Naive B cell (primary cell): ENCODE results near the gene BRICD5. TPM values are rescaled to one million over a fixed set of nuclear protein-coding genes. Genes with fewer than 3 reads are reported as not detected.
"Not testable (repeated sequence)": the region's sequence is repeated elsewhere in the genome, so short reads cannot be mapped to it uniquely, and the experiment has no call there.

Experiments
- ATAC-seq, 2 donors: fragments of 150-1000 bp; cut with Tn5 transposase; 2 replicates each; pipeline ENCODE4 v1.10.0; 2021; ENCODE audit warnings: low read depth in 2 of 2, mild to moderate bottlenecking in 2 of 2, moderate library complexity in 2 of 2
- DNase-seq: peaks from one replicate; pipeline ENCODE4 v3.0.0; 2022
- H3K27ac Mint-ChIP-seq, 6 donors: one replicate each; pipeline ENCODE4 v1.8.0; 2020 to 2022; ENCODE audit warnings: mild to moderate bottlenecking in 6 of 6, mixed read lengths in 6 of 6, moderate library complexity in 5 of 6, inconsistent platforms in 2 of 6
- H3K27me3 Mint-ChIP-seq, 3 donors: one replicate each; pipeline ENCODE4 v1.8.0; 2021 to 2022; ENCODE audit warnings: mixed read lengths in 3 of 3, mild to moderate bottlenecking in 1 of 3
- H3K36me3 Mint-ChIP-seq, 2 donors: one replicate each; pipeline ENCODE4 v1.8.0; 2020 to 2022; ENCODE audit warnings: mixed read lengths in 2 of 2, inconsistent platforms in 1 of 2, mild to moderate bottlenecking in 1 of 2
- H3K4me1 Mint-ChIP-seq, 3 donors: one replicate each; pipeline ENCODE4 v1.8.0; 2020 to 2022; ENCODE audit warnings: mixed read lengths in 3 of 3, inconsistent platforms in 1 of 3, mild to moderate bottlenecking in 1 of 3, moderate library complexity in 1 of 3
- H3K4me3 Mint-ChIP-seq, 8 donors: one replicate each; pipeline ENCODE4 v1.8.0; 2020 to 2022; ENCODE audit warnings: mild to moderate bottlenecking in 8 of 8, mixed read lengths in 8 of 8, moderate library complexity in 8 of 8, inconsistent platforms in 2 of 8
- H3K9me3 Mint-ChIP-seq, 7 donors: one replicate each; pipeline ENCODE4 v1.8.0; 2020 to 2022; ENCODE audit warnings: mixed read lengths in 7 of 7, mild to moderate bottlenecking in 5 of 7, inconsistent platforms in 2 of 7, moderate library complexity in 1 of 7
- polyA plus RNA-seq, 6 donors: library from polyadenylated mRNA; unstranded; fragments of 300-500 nt; fragmentation: Illumina TruSeq; gene quantifications; one replicate each; pipeline ENCODE4 v1.2.3, GENCODE V29; 2021; ENCODE audit warnings: low read depth in 6 of 6

Gene BRICD5
- polyA plus RNA-seq, 6 donors from 2014 or later = 0.48 to 0.49 TPM; not detected in 4

- H3K4me3 Mint-ChIP-seq = peak overlapping the region in 7 of 8 donors; percentile 66 to 88 (median 81)
- H3K27ac Mint-ChIP-seq = peak overlapping the region in 4 of 6 donors; percentile 57 to 96 (median 86)
- DNase-seq = no peak
Measured at GRCh38 chr16:2206780-2207433, 3.8 kb downstream of the BRICD5 start.

DNA sequence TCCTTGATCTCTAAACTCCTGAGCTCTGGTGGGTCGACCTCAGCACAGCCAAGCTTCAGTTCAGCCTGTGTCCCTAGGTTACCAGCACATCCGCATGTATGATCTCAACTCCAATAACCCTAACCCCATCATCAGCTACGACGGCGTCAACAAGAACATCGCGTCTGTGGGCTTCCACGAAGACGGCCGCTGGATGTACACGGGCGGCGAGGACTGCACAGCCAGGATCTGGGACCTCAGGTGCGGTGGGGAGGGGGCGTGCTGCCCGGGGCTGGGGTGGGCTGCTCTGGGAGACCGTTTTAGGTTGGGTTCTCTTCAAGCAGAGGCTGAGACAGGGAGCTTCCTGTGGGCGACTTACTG, 4.3 kb downstream of the BRICD5 start:
- ATAC-seq (no peak), DNase-seq (no peak)
- peaks cover 17 to 32% (median 20%) of the 10 kb centered on the region in 3 donors for H3K4me1 Mint-ChIP-seq
- H3K36me3 Mint-ChIP-seq = peaks cover 0 to 9% of the 10 kb centered on the region in 2 donors
- no peaks in the 10 kb centered on the region for H3K9me3 Mint-ChIP-seq
- H3K27ac Mint-ChIP-seq = peak overlapping the region in 5 of 6 donors; percentile 63 to 96 (median 88)
- H3K27me3 Mint-ChIP-seq = peaks cover 0 to 8% (median 0%) of the 10 kb centered on the region in 3 donors
- H3K4me3 Mint-ChIP-seq = peak overlapping the region; percentile 66 to 88 (median 80)

More at GRCh38 chr16:2206780-2207433, 3.8 kb downstream of the BRICD5 start:
- peaks cover 17 to 32% (median 23%) of the 10 kb centered on the region in 3 donors for H3K4me1 Mint-ChIP-seq
- ATAC-seq = no peak
- peaks cover 0 to 9% of the 10 kb centered on the region in 2 donors for H3K36me3 Mint-ChIP-seq
- no peaks in the 10 kb centered on the region for H3K9me3 Mint-ChIP-seq
- H3K27me3 Mint-ChIP-seq = peaks cover 0 to 3% (median 0%) of the 10 kb centered on the region in 3 donors

DNA sequence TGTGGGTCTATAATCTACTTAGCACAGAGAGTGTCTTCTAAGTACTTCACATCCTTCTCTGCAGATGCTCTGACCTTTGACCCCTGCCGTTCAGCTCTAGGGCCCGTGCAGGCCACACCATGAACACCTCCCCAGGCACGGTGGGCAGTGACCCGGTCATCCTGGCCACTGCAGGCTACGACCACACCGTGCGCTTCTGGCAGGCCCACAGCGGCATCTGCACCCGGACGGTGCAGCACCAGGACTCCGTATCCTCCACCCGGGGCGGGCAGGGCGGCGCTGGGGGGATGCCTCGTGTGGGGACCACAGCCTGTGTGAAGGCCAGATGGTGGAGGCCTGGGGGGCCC, 4.7 kb downstream of the BRICD5 start:
- peaks cover 0 to 8% (median 0%) of the 10 kb centered on the region in 3 donors for H3K27me3 Mint-ChIP-seq
- no peaks in the 10 kb centered on the region for H3K9me3 Mint-ChIP-seq
- H3K36me3 Mint-ChIP-seq = peaks cover 0 to 9% of the 10 kb centered on the region in 2 donors
- peak overlapping the region; percentile 68 to 88 (median 80) for H3K4me3 Mint-ChIP-seq
- peak overlapping the region in 4 of 6 donors; percentile 76 to 96 (median 85) for H3K27ac Mint-ChIP-seq
- ATAC-seq (no peak), DNase-seq (no peak)
- peaks cover 17 to 32% (median 20%) of the 10 kb centered on the region in 3 donors for H3K4me1 Mint-ChIP-seq

GRCh38 chr16:2205104-2205966, 5.3 kb downstream of the BRICD5 start, which contains the start of gene MLST8:
TSS of gene MLST8 (plus strand) at chr16:2205454. CDS start at chr16:2206086, 632 bp downstream.
- DNase-seq (peak; percentile 97), ATAC-seq (peak; percentile 78 to 83)
- peak within 1 kb of the TSS; percentile 68 to 93 (median 87) for H3K4me3 Mint-ChIP-seq
- peaks cover 0 to under 1% (median 0%) of the 10 kb centered on the region in 7 donors for H3K9me3 Mint-ChIP-seq
- peaks cover 17 to 32% (median 20%) of the 10 kb centered on the region in 3 donors for H3K4me1 Mint-ChIP-seq
- H3K36me3 Mint-ChIP-seq = peaks cover 0 to 9% of the 10 kb centered on the region in 2 donors
- peak within 1 kb of the TSS; percentile 75 to 97 (median 90) for H3K27ac Mint-ChIP-seq
- H3K27me3 Mint-ChIP-seq = peaks cover 0 to 10% (median 4%) of the 10 kb centered on the region in 3 donors

DNA sequence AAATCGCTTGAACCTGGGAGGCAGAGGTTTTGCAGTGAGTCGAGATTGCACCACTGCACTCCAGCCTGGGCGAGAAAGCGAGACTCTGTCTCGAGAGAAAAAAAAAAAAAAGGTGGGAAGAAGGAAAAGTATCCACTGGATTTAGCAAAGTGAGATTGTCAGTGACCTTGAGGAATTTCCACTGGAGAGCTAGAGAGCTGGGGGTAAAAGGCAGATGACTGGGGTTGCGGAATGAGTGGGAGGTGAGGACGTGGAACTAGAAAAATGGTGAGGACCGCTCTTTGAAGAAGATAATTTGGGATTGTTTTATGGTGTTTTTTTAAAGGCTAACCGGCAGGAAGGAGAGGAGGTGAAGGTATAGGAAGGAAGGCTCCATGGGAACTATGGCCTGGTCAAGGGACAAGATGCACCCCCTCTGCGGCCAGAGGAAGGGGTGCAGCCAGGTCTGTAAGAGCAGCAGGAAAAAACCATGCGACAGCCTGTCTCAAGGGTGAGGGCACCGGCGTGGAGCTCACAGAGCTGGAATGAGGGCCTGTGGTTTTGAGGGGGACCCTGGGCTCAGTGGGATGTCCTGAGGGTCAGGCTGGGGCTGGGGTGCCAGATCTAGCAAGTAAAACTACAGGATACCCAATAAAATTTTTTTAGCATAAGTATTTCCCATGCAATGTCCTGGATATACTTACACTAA, 6.1 kb downstream of the BRICD5 start:
- Mint-ChIP-seq H3K4me1 (peaks cover 17 to 32% (median 20%) of the 10 kb centered on the region in 3 donors), H3K36me3 (peaks cover 0 to 9% of the 10 kb centered on the region in 2 donors), H3K4me3 (peak overlapping the region; percentile 68 to 89 (median 82)), H3K27me3 (peaks cover 0 to 18% (median 11%) of the 10 kb centered on the region in 3 donors), H3K9me3 (peaks cover 0 to 1% (median 0%) of the 10 kb centered on the region in 7 donors), H3K27ac (peak overlapping the region in 5 of 6 donors; percentile 44 to 88 (median 78))
- DNase-seq (no peak), ATAC-seq (no peak)

- not testable (repeated sequence) for DNase-seq, H3K36me3 Mint-ChIP-seq, H3K9me3 Mint-ChIP-seq, ATAC-seq
- H3K4me3 Mint-ChIP-seq = peak overlapping the region in 7 of 8 donors; percentile 52 to 88 (median 68)
- H3K27me3 Mint-ChIP-seq = peaks cover 7 to 28% (median 21%) of the 10 kb centered on the region in 3 donors
- H3K27ac Mint-ChIP-seq = peak overlapping the region in 1 of 6 donors; percentile 41
- peaks cover 17 to 31% (median 20%) of the 10 kb centered on the region in 3 donors for H3K4me1 Mint-ChIP-seq
Measured at GRCh38 chr16:2203119-2203688, 7.5 kb downstream of the BRICD5 start.

DNA sequence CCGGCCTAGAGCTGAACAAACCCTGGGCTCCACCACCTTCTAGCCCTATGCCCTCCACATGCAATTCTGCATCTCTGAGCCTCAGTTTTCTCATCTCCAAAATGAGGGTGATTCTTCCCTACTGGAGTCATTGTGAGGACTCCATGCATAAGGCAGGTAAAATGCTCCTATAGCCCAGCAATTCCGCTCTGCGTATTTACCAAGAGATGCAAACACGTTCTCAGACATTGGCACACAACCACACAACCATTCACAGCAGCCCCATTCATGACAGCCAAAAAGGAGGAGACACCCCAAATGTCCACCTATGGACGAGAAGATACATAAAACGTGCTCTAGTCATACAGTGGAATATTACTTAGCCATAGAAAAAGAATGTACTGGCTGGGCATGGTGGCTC, 10.3 kb downstream of the BRICD5 start:
- ATAC-seq = no peak
- Mint-ChIP-seq H3K27ac (no peak overlapping the region), H3K4me1 (peaks cover 8 to 14% (median 12%) of the 10 kb centered on the region in 3 donors), H3K36me3 (no peaks in the 10 kb centered on the region), H3K27me3 (peaks cover 17 to 43% (median 32%) of the 10 kb centered on the region in 3 donors), H3K4me3 (no peak overlapping the region), H3K9me3 (peaks cover 0 to 1% (median 0%) of the 10 kb centered on the region in 7 donors)
- DNase-seq = no peak

GRCh38 chr16:2199621-2200139, 11.0 kb downstream of the BRICD5 start:
- Mint-ChIP-seq H3K9me3 (peaks cover 0 to 1% (median 0%) of the 10 kb centered on the region in 7 donors), H3K4me1 (peaks cover 11 to 18% (median 16%) of the 10 kb centered on the region in 3 donors), H3K27me3 (peaks cover 22 to 50% (median 39%) of the 10 kb centered on the region in 3 donors), H3K27ac (no peak overlapping the region), H3K4me3 (peak overlapping the region in 1 of 8 donors; percentile 49), H3K36me3 (no peaks in the 10 kb centered on the region)
- ATAC-seq = no peak
- DNase-seq = no peak

DNA sequence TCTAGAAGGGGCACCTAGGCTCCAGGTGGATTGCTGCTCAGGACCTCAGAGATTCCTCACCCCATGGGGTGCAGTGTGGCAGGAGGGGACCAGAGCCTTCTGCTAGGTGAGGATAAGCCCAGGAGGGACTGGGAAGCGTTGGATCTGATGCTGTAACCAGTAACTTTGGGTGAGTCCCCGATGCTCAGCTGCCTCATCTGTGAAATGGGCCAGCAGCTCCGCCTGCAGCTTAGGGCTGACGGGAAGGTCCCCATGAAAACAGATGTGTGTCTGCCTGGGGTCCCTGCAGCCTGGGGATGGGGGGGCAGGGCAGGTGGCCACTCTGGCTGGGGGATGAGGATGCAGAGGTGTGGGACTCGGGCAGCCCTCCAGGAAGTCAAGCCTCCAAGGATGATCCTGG, 11.6 kb downstream of the BRICD5 start:
- peaks cover 9 to 13% (median 12%) of the 10 kb centered on the region in 3 donors for H3K4me1 Mint-ChIP-seq
- H3K9me3 Mint-ChIP-seq = peaks cover 0 to 1% (median 0%) of the 10 kb centered on the region in 7 donors
- H3K27me3 Mint-ChIP-seq = peaks cover 23 to 54% (median 40%) of the 10 kb centered on the region in 3 donors
- H3K27ac Mint-ChIP-seq = no peak overlapping the region
- DNase-seq (no peak), ATAC-seq (no peak)
- peak overlapping the region in 1 of 8 donors; percentile 28 for H3K4me3 Mint-ChIP-seq
- H3K36me3 Mint-ChIP-seq = no peaks in the 10 kb centered on the region

DNA sequence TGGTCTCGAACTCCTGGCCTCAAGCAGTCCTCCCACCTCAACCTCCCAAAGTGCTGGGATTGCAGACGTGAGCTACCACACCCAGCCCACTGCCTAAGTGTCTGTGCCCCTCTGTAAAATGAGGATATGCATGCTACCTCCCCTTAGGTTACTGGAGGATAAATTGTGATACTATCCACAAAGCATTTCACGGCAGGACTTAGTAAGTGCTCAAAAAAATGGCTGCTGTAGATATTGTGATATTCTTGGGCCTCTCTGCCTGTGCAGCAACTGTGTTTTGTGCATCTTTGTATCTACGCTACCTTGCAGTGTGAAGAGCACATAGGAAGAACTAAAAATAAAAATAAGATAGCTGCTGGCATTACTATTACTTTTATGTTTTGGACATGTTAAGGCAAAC, 12.4 kb downstream of the BRICD5 start:
- no peak for ATAC-seq
- Mint-ChIP-seq H3K9me3 (peaks cover 0 to 1% (median 0%) of the 10 kb centered on the region in 7 donors), H3K4me3 (peak overlapping the region in 7 of 8 donors; percentile 10 to 82 (median 68)), H3K4me1 (peaks cover 8 to 9% (median 9%) of the 10 kb centered on the region in 3 donors), H3K27ac (no peak overlapping the region), H3K36me3 (no peaks in the 10 kb centered on the region), H3K27me3 (peaks cover 23 to 62% (median 40%) of the 10 kb centered on the region in 3 donors)
- no peak for DNase-seq

GRCh38 chr16:2197765-2198164, 12.9 kb downstream of the BRICD5 start:
- Mint-ChIP-seq H3K4me1 (peaks cover 6 to 9% (median 9%) of the 10 kb centered on the region in 3 donors), H3K9me3 (peaks cover 0 to 1% (median 0%) of the 10 kb centered on the region in 7 donors), H3K4me3 (peak overlapping the region; percentile 20 to 82 (median 70)), H3K36me3 (no peaks in the 10 kb centered on the region), H3K27me3 (peaks cover 23 to 68% (median 41%) of the 10 kb centered on the region in 3 donors), H3K27ac (peak overlapping the region in 1 of 6 donors; percentile 13)
- DNase-seq (no peak), ATAC-seq (no peak)

DNA sequence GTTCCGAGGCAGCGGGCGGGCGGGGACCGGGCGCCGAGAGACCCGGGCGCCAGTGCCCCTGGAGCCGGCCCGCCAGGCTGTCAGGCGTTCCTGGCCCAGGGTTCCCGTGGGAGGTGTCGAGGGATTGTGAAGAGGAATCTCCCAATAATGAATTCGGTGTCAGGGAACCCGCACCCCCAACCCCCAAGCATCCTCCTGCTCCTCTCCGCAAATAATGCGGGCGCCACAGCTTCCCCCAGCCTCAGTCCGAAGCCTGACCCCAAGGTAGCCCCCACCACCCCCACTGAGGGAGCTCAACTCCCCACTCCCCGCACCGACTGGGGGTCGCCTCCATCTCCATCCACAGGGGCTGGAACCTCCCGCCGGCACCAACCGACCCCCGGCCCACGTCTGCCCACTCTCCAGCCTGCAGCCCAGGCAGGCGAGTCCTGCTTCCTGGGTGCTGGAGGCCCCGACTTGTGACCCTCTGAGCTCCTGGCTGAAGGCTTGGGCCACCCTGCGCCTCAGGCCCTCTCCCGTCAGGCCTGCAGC, 13.6 kb downstream of the BRICD5 start:
- peaks cover 6 to 9% (median 9%) of the 10 kb centered on the region in 3 donors for H3K4me1 Mint-ChIP-seq
- no peak for ATAC-seq
- DNase-seq = no peak

More for the DNA sequence above, 13.6 kb downstream of the BRICD5 start:
- Mint-ChIP-seq H3K36me3 (no peaks in the 10 kb centered on the region), H3K9me3 (peaks cover 0 to 1% (median 0%) of the 10 kb centered on the region in 7 donors), H3K4me3 (peak overlapping the region; percentile 56 to 84 (median 70)), H3K27ac (no peak overlapping the region), H3K27me3 (peaks cover 23 to 73% (median 49%) of the 10 kb centered on the region in 3 donors)
